Measurements from ENCODE around the gene PGAP6. TPM values are rescaled to one million over a fixed set of nuclear protein-coding genes. Genes with fewer than 3 reads are reported as not detected.

The PGAP6 gene
- total and polyA plus RNA-seq, 3 donors from 2014 or later, result 121 to 265 (median 261) TPM

GRCh38 chr16:373020-373598 is 8.7 kb downstream of the PGAP6 start:
- no peaks in the 10 kb centered on the region for H3K9me3 ChIP-seq
- H3K4me3 ChIP-seq, result no peak overlapping the region
- intact Hi-C loops (cut with DNase I; ENCODE audit: low total_unique reads), result no loop called here
- TF ChIP-seq CTCF (IDR thresholded peaks at IDR 0.05), result no peak
- TF ChIP-seq POLR2A (IDR thresholded peaks at IDR 0.05), result no peak
- no peaks in the 10 kb centered on the region for H3K36me3 ChIP-seq (ENCODE audit: low read depth, missing control alignments)
- peaks cover 27% of the 10 kb centered on the region for H3K4me1 ChIP-seq
- no peaks in the 10 kb centered on the region for H3K27me3 ChIP-seq
- no peak overlapping the region for H3K27ac ChIP-seq
- WGBS, 2 donors, result 87 to 89% methylated on average over 4 to 5 of the region's 5 CpGs
- DNase-seq, result no peak

GRCh38 chr16:372302-372983 is 9.3 kb downstream of the PGAP6 start:
- WGBS, 2 donors, result 85 to 90% methylated on average over 10 to 19 of the region's 19 CpGs
- Histone ChIP-seq H3K9me3 (no peaks in the 10 kb centered on the region), H3K27me3 (no peaks in the 10 kb centered on the region), H3K4me1 (peaks cover 27% of the 10 kb centered on the region), H3K27ac (peak overlapping the region in 1 of 2 donors; percentile 8), H3K36me3 (ENCODE audit: low read depth, missing control alignments) (no peaks in the 10 kb centered on the region), H3K4me3 (no peak overlapping the region)
- DNase-seq, result no peak
- no peak for TF ChIP-seq POLR2A (IDR thresholded peaks at IDR 0.05)
- no peak for TF ChIP-seq CTCF (IDR thresholded peaks at IDR 0.05)
- intact Hi-C loops (cut with DNase I; ENCODE audit: low total_unique reads), result no loop called here

DNA sequence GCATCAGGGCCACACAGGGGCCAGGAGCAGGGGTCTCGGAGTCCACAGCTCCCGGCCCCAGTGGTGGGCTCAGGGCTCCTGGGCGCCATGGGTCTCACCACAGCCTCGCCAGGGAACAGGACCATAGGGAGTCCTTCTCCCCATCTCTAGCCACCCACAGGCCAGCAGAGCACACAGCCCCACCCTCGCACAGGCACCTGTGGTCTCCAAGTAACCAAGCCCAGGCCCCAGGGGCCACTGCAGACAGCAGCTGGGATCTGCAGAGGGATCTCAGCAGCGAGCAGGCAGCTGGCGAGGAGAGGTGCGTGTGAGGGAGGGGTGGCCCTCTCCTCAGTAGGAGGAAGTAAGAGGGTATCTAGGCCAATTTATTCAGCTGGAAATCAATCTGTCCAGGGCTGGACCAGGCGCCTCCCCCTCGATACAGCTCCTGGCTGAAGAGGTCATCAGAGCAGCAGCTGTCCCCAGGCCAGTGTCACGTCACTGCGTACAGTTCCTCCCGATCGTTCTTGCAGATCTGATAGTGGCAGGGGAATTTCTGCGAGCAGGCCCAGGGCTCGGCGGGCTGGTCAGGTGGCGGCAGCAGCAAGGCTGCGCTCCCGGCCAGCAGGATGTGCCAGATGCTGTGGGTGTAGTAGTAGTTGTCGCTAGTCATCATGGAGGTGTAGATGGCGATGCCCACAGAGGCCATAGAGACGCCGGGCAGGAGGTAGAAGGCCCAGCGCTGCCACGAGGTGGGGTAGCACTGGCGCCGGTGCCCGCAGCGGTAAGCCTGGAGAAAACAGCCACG is 10.1 kb downstream of the PGAP6 start:
- DNase-seq, result peak; percentile 87
- intact Hi-C loops (cut with DNase I; ENCODE audit: low total_unique reads), result no loop called here
- H3K36me3 ChIP-seq (ENCODE audit: low read depth, missing control alignments), result no peaks in the 10 kb centered on the region

DNA sequence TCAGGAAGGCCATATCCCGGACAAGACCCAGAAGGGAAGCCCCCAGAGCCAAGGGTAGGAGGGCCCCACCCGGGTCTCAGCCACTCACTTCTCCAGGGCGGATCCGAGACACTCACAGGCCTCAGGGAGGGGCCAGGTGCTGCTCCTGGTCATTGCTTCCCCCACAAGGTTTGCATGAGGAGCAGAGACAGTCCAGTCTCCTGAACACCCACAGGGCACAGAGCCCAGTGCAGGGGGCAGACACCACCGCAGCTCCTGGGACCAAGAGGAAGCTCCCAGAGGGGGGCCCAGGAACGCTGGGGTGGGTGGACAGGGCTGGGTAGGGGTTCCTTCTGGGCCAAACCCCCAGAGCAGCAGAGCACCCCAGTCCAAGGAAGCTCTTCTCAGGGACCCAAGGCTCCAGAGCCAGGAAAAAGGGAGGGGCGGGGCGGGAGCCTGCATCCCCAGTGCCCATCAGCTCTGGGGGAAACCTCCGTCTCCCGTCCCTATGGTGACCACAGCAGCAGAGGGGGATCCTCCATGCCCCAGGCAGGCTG is 10.7 kb downstream of the PGAP6 start:
- Histone ChIP-seq H3K4me1 (peaks cover 27% of the 10 kb centered on the region), H3K27ac (peak overlapping the region; percentile 63 to 79), H3K27me3 (no peaks in the 10 kb centered on the region), H3K9me3 (no peaks in the 10 kb centered on the region), H3K4me3 (no peak overlapping the region), H3K36me3 (ENCODE audit: low read depth, missing control alignments) (no peaks in the 10 kb centered on the region)
- peak; percentile 30 for DNase-seq
- WGBS, 2 donors, result 29 to 51% methylated on average over 6 of the region's 10 CpGs
- intact Hi-C loops (cut with DNase I; ENCODE audit: low total_unique reads), result no loop called here
- TF ChIP-seq CTCF (IDR thresholded peaks at IDR 0.05) (no peak), POLR2A (IDR thresholded peaks at IDR 0.05) (no peak)

More for the DNA sequence above, 10.1 kb downstream of the PGAP6 start:
- peak overlapping the region; percentile 63 to 79 for H3K27ac ChIP-seq
- H3K4me1 ChIP-seq, result peaks cover 27% of the 10 kb centered on the region
- no peaks in the 10 kb centered on the region for H3K9me3 ChIP-seq
- TF ChIP-seq POLR2A (IDR thresholded peaks at IDR 0.05) (no peak), CTCF (IDR thresholded peaks at IDR 0.05) (no peak)
- H3K27me3 ChIP-seq, result no peaks in the 10 kb centered on the region
- 76 to 77% methylated on average over 21 to 28 of the region's 31 CpGs for WGBS, 2 donors
- H3K4me3 ChIP-seq, result no peak overlapping the region
